Posterior cingulate gyrus (tissue), 11 donors: ENCODE results near the gene KCNK1.
A peak's percentile ranks its signal among the peaks of the same experiment; 100 is the strongest.

Experiments
- DNase-seq, 10 donors: peaks; one replicate each; pipeline versions ENCODE4 v3.0.0 to v3.0.0-alpha.2; 2020 to 2021; ENCODE audit warnings: mixed read lengths in 3 of 10
- intact Hi-C: fragments of 100-400 bp; cut with DNase I; formaldehyde crosslinking; loops from one replicate; pipeline ENCODE4 v1.15.1; 2023

The KCNK1 gene

GRCh38 chr1:233635765-233636502 lies 22.0 kb downstream of the KCNK1 start:
- intact Hi-C loops = no loop called here
- no peak for DNase-seq

- no peak for DNase-seq
- intact Hi-C loops = no loop called here
Observed at GRCh38 chr1:233636503-233636877, 22.6 kb downstream of the KCNK1 start.

GRCh38 chr1:233638513-233638912 lies 24.6 kb downstream of the KCNK1 start:
- intact Hi-C loops = no loop called here
- DNase-seq = peak in 8 of 10 donors; percentile 35 to 92 (median 62)

- intact Hi-C loops = no loop called here
- no peak for DNase-seq
Observed at GRCh38 chr1:233639611-233640010, 25.7 kb downstream of the KCNK1 start.

DNA sequence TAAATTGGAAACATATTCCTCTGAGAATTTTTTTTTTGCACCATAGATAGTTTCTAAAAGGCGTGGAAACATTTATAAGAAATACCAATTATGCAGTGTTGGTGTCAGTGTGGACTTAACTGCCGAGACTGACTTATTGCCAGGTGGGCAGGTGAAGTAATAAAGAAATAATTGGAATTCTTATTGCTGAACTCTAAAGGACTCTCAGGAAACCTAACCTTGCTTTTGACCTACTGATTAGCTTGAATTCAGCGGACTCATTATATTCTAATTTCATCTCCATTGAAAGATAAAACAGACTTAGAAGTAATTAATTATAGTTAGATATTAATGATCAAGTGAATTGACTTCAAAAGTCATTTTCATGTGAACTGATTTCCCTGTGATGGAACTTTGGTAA lies 26.3 kb downstream of the KCNK1 start:
- DNase-seq = no peak
- intact Hi-C loops = no loop called here

GRCh38 chr1:233641029-233641428 lies 27.1 kb downstream of the KCNK1 start:
- intact Hi-C loops = no loop called here
- DNase-seq = no peak

GRCh38 chr1:233647073-233647472 lies 33.2 kb downstream of the KCNK1 start:
- intact Hi-C loops = no loop called here
- no peak for DNase-seq

DNA sequence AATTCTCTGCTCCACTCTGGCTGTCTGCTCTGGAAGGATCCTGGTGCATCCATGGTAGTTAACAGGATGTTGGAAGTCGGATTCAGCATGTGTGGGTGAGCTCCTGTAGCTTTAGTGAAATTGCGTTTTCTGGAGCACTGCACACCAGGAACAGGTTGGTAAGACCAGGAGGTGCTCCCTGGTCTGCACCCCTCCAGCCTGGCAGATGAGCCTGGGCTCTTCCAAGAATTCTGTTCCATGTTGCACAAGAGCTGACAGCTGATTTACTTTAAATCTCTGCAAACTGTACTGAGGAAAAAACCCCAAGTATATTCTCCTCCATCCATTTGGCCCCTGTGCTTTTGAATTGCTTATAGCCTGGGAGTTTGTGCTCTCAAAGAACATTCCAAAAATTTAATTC lies 33.7 kb downstream of the KCNK1 start:
- peak in 1 of 10 donors; percentile 66 for DNase-seq
- intact Hi-C loops = no loop called here

- DNase-seq = no peak
- intact Hi-C loops = no loop called here
Observed at GRCh38 chr1:233651061-233651460, 37.2 kb downstream of the KCNK1 start.

- peak in 3 of 10 donors; percentile 34 to 85 (median 84) for DNase-seq
- intact Hi-C loops = no loop called here
Observed at GRCh38 chr1:233651563-233652233, 37.8 kb downstream of the KCNK1 start.

GRCh38 chr1:233652526-233652925 lies 38.6 kb downstream of the KCNK1 start:
- no peak for DNase-seq
- intact Hi-C loops = no loop called here

- intact Hi-C loops = no loop called here
- DNase-seq = no peak
Observed at GRCh38 chr1:233654658-233655280, 40.9 kb downstream of the KCNK1 start.

- DNase-seq = no peak
- intact Hi-C loops = no loop called here
Observed at GRCh38 chr1:233655301-233655740, 41.4 kb downstream of the KCNK1 start.

- DNase-seq = no peak
- intact Hi-C loops = no loop called here
Observed at GRCh38 chr1:233656032-233656635, 42.2 kb downstream of the KCNK1 start.

DNA sequence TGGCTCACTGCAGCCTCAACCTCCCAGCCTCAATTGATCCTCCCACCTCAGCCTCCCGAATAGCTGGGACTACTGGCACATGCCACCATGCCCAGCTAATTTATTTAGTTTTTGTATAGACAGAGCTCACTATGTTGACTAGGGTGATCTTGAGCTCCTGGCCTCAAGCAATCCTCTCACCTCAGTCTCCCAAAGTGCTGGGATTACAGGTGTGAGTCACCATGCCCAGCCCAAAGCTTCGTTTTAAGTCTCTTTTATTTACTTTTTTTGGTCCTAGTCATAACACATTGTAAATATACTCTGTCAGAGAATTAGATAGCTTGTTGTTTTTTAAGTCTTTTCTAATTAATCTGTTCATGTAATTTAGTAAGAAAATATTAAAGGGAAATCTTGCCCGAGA lies 42.8 kb downstream of the KCNK1 start:
- no peak for DNase-seq
- intact Hi-C loops = no loop called here

- no peak for DNase-seq
- intact Hi-C loops = no loop called here
Observed at GRCh38 chr1:233657466-233657865, 43.6 kb downstream of the KCNK1 start.

DNA sequence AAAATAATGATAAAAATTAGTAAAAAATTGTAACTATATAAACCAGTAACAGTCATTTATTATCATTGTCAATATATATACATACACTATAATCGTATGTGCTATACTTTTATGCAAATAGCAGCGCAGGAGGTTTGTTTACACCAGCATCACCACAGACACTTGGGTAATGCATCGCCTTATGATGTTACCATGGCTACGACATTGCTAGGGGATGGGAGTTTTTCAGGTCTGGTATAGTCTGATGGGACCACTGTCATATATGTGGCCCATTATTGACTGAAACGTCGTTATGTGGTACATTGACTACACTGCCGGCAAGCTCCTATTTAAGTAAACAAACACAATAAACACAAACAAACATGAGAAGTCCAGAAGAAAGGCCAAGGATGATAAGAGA lies 45.6 kb downstream of the KCNK1 start:
- DNase-seq = no peak
- intact Hi-C loops = no loop called here

GRCh38 chr1:233661376-233662159 lies 47.7 kb downstream of the KCNK1 start:
- intact Hi-C loops = no loop called here
- no peak for DNase-seq

GRCh38 chr1:233662575-233663304 lies 48.8 kb downstream of the KCNK1 start:
- intact Hi-C loops = no loop called here
- no peak for DNase-seq

DNA sequence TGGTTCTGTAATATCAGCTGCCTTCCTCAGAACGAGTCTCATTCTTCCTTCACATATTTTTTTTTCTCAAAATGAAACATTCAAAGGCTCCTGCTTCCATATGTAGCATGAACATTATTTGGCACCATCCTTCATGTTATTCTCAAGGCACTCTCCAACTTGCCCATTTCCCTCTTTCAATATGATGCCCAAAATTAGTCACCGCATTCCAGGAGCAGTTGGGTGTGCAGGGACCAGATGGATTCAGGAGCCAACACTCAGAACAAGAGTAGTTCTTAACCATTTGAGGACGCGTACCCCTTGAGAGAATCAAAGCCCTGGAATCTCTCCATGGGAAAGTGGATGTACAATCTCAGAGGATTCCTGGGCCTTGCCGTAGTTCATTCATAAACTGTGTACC lies 50.3 kb downstream of the KCNK1 start:
- intact Hi-C loops = no loop called here
- no peak for DNase-seq
